ENCODE measurements around the gene LMCD1.

- TF ChIP-seq CTCF (IDR thresholded peaks at IDR 0.05) (no peak), EZH2 (IDR thresholded peaks at IDR 0.05; ENCODE audit: borderline replicate concordance, insufficient read depth, low read depth, low read length, poor library complexity, severe bottlenecking) (no peak)
These were observed 5.0 kb downstream of the LMCD1 start for GRCh38 chr3:8506571-8507061.
